ENCODE results near the gene TOMM70.

- TF ChIP-seq CTCF (IDR thresholded peaks at IDR 0.05) (no peak), POLR2AphosphoS5 (IDR thresholded peaks at IDR 0.05; ENCODE audit: insufficient read depth in 1 of 2, low read depth in 1 of 2) (no peak), POLR2A (IDR thresholded peaks at IDR 0.05) (no peak)
Observed at GRCh38 chr3:100366424-100366823, 34.5 kb downstream of the TOMM70 start.
